GM18505 (cell line): ENCODE results near the gene NME1.
A peak's percentile ranks its signal among the peaks of the same experiment; 100 is the strongest.

Experiments used
- ATAC-seq: cut with Tn5 transposase; IDR thresholded peaks from one replicate; pipeline ENCODE4 v1.9.1; 2021; ENCODE audit not compliant: unreplicated experiment
- POLR2A ChIP-seq: IDR thresholded peaks from 4 replicates; pipeline ENCODE4 v1.6.1; 2011; ENCODE audit warnings: borderline replicate concordance; ENCODE audit not compliant: insufficient read depth, insufficient read length; ENCODE audit errors: extremely low read depth

The NME1 gene

DNA sequence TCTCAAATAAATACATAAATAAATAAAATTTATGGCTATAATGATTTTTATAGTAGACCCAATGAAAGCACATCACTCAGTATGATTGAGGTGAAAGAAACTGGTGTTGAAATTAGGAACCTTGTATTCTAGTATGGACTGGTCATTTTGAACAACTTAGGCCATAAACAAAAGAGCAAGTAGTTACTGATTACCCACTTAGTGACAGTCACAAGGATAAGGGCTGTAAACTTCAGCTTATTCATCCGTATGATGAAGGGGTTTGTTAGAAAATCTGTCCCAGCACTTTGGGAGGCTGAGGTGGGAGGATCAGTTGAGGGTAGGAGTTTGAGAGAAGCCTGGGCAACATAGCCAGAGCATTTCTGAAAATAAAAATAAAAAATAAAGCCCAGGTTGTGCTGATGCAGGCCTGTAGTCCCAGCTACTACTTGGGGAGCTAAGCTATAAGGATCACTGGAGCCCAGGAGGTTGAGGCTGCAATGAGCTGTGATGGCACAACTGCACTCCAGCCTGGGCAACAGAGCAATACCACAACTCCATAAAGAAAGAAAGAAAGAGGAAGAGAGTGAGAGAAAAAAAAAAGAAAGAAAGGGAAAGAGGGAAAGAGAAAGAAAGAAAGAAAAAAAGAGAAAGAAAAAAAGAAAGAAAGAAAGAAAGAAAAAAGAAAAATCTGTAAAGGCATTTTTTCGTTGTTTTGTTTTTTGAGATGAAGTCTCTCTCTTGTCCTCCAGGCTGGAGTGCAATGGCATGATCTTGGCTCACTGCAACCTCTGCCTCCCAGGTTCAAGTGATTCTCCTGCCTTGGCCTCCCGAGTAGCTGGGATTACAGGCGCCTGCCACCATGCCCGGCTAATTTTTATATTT lies 28.5 kb upstream of the NME1 start:
- TF ChIP-seq POLR2A, result no peak
- no peak for ATAC-seq

DNA sequence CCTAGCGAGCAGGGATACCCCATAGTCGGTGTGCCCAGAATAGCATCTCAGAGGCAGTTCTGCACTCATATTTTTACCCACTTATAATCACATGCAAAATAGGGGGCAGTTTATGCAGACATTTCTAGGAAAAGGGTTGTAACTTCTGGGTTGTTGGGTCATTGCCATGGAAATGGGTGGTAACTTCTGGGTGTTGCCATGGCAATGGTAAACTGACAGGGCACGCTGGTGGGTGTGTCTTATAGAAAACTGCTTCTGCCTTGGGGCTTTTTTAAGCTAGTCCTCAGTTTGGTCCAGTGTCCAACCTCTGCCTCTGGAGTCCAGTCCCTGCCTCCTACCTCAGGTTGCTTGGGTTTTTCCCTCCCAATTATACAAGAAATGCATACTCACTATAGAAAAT lies 25.3 kb upstream of the NME1 start:
- TF ChIP-seq POLR2A, result no peak
- no peak for ATAC-seq

DNA sequence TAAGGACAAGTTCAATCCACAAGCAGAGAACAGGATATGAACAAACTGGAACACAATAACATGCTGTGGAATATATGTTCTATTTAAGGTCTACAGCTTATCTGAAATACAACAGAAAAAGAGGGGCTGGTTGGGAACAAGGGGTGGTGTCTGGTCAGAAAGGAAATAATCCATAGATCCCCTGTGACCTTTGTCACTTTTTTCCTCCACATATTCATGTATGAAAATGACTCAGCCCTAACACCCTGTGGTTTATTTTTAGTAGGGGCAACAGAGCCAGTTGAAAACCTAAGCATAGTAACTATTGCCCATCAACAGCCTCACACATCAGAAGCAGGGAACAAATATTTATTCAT lies 20.4 kb upstream of the NME1 start:
- ATAC-seq, result peak; percentile 65
- no peak for TF ChIP-seq POLR2A

DNA sequence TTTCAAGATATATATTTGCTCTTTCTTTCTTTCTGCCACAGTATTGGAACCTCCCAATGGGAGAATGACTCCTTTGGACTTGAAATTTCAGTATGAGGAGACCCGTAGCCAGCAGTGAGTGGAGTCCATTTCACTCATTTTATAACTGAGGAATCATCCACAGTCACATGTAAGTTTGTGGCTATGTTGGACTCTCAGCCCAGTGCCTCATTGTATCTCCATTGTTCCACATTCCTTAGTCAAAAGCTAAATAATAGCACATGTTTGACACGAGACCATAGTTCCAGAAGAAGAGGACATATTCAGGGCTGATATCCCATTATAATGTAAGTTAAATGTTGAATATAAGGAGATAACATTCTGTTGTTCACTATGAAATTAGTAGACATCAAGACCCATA lies 20.0 kb upstream of the NME1 start:
- ATAC-seq, result peak; percentile 24
- TF ChIP-seq POLR2A, result no peak

DNA sequence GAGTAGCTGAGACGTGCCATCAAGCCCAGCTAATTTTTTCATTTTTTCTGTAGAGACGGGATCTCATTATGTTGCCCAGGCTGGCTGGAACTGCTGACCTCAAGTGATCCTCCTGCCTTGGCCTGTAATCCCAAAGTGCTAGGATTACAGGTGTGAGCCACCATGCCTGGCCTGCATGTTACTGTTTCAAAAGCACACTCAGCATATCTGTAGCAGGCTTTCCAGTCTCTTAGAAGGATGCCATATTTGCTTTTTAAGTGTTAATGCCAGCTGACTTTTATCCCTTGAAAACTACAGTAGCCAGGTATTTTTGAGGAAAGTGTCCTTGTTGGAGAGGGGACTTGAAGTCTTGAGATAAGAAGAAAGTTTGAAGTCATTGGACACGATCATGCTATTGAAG lies 17.4 kb upstream of the NME1 start:
- no peak for TF ChIP-seq POLR2A
- no peak for ATAC-seq

DNA sequence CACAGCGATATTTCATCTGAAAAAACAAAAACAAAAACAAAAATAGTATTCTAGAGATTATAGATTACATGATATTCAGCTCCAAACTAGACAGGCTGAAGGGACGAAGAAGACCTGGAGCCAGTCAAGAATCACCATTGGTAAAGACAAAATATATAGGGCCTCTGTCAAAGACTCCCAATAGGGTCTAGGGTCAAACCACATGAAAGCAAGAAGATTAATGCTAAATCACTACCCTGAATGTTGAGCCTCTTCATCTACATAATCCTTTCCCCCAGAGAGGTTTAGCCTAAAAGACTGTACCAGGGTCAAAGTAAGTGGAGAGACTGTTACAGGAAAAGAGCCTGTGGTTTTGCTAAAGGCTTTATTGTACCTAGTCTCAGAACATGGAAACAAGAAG lies 10.8 kb upstream of the NME1 start:
- ATAC-seq, result no peak
- no peak for TF ChIP-seq POLR2A

DNA sequence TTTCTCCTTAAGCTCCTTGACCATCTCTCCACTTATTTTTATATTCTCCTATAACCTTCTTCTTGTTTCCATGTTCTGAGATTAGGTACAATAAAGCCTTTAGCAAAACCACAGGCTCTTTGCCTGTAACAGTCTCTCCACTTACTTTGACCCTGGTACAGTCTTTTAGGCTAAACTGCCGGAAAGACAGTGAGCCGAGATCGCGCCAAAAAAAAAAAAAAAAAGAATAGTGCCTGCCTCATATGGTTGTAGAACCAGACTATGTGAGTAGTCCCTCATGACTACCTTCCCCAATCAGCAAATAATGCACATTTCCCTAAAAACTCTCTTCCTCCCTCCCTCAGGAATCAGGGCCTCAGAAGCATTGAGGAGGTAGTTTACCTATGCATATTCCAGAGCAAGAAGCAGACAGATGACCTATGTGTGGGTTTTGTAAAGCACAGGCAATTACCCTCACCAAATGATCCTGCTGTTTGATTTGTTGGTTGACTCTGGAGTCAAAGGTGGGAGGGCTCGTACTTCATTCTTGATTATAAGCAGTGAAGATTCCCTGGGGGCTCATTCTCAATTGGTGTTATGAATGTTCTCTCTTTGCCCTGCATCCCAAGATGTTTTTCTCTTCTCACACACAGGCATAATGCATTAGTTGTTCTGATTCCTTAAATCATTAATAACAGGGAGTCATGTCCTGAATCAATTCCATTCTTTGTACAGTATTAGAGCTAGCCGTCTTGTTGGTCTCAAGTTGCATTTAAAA lies 8.9 kb upstream of the NME1 start:
- no peak for TF ChIP-seq POLR2A
- ATAC-seq, result no peak

DNA sequence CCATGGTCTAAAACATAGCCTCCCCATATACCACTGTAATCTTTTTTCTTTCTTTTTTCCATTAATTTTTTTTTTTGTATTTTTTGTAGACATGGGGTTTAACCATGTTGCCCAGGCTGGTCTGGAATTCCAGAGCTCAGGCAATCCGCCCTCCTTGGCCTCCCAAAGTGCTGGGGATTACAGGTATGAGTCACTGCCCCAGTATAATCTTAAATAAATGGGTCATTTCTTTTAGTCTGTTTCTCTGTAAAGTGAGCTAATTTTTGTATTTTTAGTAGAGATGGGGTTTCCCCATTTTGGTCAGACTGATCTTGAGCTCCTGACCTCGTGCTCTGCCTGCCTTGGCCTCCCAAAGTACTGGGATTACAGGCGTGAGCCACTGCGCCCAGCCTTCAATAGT lies 5.7 kb upstream of the NME1 start:
- TF ChIP-seq POLR2A, result no peak
- no peak for ATAC-seq

DNA sequence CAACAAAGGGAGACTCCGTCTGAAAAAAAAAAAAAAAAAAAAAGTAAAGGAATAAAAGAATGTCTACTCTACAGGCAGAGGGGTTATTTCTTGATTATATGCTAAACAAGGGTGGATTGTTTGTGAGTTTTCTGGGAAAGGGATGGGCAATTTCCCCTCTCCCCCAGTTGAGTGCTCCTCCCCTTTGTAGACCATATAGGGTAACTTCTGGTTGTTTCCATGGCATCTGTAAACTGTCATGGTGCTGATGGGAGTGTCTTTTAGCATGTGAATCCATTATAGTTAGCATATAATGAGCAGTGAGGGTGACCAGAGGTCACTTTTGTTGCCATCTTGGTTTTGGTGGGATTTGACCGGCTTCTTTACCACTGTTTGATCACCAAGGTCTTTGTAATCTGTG lies 4.2 kb upstream of the NME1 start:
- TF ChIP-seq POLR2A, result no peak
- ATAC-seq, result no peak

DNA sequence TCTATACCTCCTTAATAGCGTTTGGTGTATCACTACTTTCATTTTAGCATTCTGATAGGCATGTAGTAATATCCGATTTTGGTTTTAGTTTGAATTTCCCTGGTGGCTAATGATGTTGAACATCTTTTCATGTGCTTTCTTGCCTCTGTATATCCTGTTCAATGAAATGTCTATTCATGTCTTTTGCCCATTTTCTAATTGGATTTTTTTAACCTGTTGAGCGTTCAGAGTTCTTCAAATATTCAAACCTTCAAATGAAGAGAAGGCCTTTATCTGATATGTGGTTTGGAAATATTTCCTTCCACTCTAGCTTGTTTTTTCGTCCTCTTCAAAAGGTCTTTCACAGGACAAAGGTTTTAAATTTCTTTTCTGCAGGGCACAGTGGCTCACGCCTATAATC lies 2.4 kb upstream of the NME1 start:
- no peak for ATAC-seq
- no peak for TF ChIP-seq POLR2A

DNA sequence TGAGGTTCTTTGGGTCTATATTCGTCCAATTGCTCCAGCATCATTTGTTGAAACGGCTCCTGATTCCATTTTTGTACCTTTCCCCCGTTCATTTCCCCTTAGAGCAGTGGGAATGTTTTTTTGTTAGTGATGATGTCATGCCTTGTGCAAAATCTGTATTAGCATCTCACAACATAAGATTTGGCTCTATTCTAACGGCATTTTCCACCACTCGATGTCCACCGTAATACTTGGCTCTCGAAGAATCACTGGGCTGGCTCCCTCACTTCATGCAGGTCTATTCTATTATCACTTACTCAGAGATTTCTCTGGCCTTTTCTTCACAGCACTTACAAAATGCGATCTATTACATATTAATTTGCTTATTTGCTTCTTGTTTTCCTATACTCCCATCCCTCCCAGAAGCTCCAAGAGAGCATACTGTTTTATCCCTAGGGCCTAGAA lies 571 bp upstream of the NME1 start:
- TF ChIP-seq POLR2A, result no peak
- ATAC-seq, result peak; percentile 3

DNA sequence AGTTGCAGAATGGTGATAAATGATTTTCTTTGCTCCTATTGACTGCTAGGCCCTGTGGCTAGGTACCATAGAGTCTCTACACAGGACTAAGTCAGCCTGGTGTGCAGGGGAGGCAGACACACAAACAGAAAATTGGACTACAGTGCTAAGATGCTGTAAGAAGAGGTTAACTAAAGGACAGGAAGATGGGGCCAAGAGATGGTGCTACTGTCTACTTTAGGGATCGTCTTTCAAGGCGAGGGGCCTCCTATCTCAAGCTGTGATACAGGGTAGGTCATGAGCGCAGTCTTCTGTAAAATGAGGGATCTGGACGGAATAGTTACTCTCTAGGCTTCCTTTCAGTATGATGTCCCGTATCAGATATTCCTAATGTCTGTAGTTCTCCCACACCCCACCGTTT lies 817 bp downstream of the NME1 start:
- no peak for ATAC-seq
- TF ChIP-seq POLR2A, result no peak

DNA sequence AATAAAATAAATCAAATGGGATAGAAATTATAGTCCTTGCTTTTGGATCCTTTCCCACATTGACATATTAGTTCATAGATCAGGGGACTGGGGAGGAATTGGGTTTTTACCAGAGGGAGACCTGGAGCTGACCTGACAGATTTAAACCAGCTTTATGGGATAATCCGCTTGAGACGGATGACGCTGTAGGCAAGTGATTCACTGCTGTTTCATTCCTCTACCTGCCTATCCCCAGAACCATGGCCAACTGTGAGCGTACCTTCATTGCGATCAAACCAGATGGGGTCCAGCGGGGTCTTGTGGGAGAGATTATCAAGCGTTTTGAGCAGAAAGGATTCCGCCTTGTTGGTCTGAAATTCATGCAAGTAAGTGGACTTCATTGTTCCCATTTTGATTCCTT lies 2.1 kb downstream of the NME1 start:
- ATAC-seq, result no peak
- no peak for TF ChIP-seq POLR2A

DNA sequence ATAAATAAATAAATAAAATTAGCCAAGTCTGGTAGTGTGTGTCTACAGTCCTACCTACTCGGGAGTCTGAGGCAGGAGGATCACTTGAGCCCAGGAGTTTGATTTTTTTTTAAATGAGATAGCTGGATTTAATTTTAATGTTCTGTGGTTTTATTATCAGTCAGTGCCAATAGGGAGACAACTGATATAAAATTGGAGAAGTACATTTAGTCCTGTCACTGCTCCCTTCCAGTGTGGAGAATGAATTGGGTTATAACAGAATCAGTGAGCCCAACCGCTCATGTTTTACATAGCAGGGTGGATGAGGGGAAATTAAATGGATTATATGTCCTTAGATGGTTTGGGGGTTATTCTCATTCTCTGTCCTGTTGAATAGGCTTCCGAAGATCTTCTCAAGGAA lies 6.2 kb downstream of the NME1 start:
- no peak for TF ChIP-seq POLR2A
- no peak for ATAC-seq
